HepG2 (cell line): ENCODE measurements around the gene DHX58. TPM values are rescaled to one million over a fixed set of nuclear protein-coding genes. Genes with fewer than 3 reads are reported as not detected.
A peak's percentile ranks its signal among the peaks of the same experiment; 100 is the strongest.

Experiments
- MTF1 ChIP-seq: sonication (generic); formaldehyde crosslinking; IDR thresholded peaks from 2 replicates; pipeline ENCODE4 v1.5.0; 2020; ENCODE audit warnings: missing genetic modification reagents
- MTF2 ChIP-seq: sonication (generic); formaldehyde crosslinking; IDR thresholded peaks from 2 replicates; pipeline ENCODE4 v1.5.0; 2020; ENCODE audit warnings: missing genetic modification reagents, borderline replicate concordance
- NCOR1 ChIP-seq: fragments of 200-600 bp; sonication (generic); IDR thresholded peaks from 2 replicates; pipeline ENCODE4 v1.7.0; 2017; ENCODE audit warnings: antibody characterized with exemption, low read length, borderline replicate concordance
- RORA ChIP-seq: sonication (generic); formaldehyde crosslinking; IDR thresholded peaks from 2 replicates; pipeline ENCODE4 v1.5.0; 2020; ENCODE audit warnings: mild to moderate bottlenecking, missing genetic modification reagents, moderate library complexity
- SP140L ChIP-seq: sonication (generic); formaldehyde crosslinking; IDR thresholded peaks from 2 replicates; pipeline ENCODE4 v1.4.0; 2020; ENCODE audit warnings: missing genetic modification reagents, borderline replicate concordance
- THYN1 ChIP-seq: sonication (generic); formaldehyde crosslinking; IDR thresholded peaks from 2 replicates; pipeline ENCODE4 v1.8.1; 2023; ENCODE audit warnings: low read depth, mild to moderate bottlenecking, moderate library complexity, missing genetic modification reagents, borderline replicate concordance
- XBP1 ChIP-seq: sonication (generic); formaldehyde crosslinking; IDR thresholded peaks from 2 replicates; pipeline ENCODE4 v1.5.0; 2020; ENCODE audit warnings: missing genetic modification reagents
- ZNF10 ChIP-seq: sonication (generic); formaldehyde crosslinking; IDR thresholded peaks from 2 replicates; pipeline ENCODE4 v1.4.0; 2020; ENCODE audit warnings: mild to moderate bottlenecking, low read depth, missing genetic modification reagents, borderline replicate concordance
- ZNF232 ChIP-seq: sonication (generic); formaldehyde crosslinking; IDR thresholded peaks from 2 replicates; pipeline ENCODE4 v1.4.0; 2020; ENCODE audit warnings: missing genetic modification reagents, borderline replicate concordance
- ZNF253 ChIP-seq: sonication (generic); formaldehyde crosslinking; IDR thresholded peaks from 2 replicates; pipeline ENCODE4 v1.8.0; 2022; ENCODE audit warnings: mild to moderate bottlenecking, missing genetic modification reagents, borderline replicate concordance
- ZNF350 ChIP-seq: sonication (generic); formaldehyde crosslinking; IDR thresholded peaks from 2 replicates; pipeline ENCODE4 v1.4.0; 2020; ENCODE audit warnings: mild to moderate bottlenecking, low read depth, missing genetic modification reagents, borderline replicate concordance
- ZNF615 ChIP-seq: sonication (generic); formaldehyde crosslinking; IDR thresholded peaks from 2 replicates; pipeline ENCODE4 v1.5.0; 2020; ENCODE audit warnings: mild to moderate bottlenecking, missing genetic modification reagents, borderline replicate concordance
- ZSCAN20 ChIP-seq: sonication (generic); formaldehyde crosslinking; IDR thresholded peaks from 2 replicates; pipeline ENCODE4 v1.4.0; 2020; ENCODE audit warnings: missing genetic modification reagents, mild to moderate bottlenecking, borderline replicate concordance
- polyA plus RNA-seq, 8 experiments: library from polyadenylated mRNA; depleted of rRNA in 3 of 8; stranded (reverse) in 7 of 8; unstranded in 1 of 8; fragments of >200 nt; fragmentation: Illumina TruSeq in 4 of 8; extraction: Trizol in 4 of 8; gene quantifications; 2 replicates each; pipeline versions ENCODE4 v1.2.1 to v1.2.3, GENCODE V29; 2011 to 2016; ENCODE audit warnings: low read depth in 4 of 8, missing spikeins in 1 of 8, mixed read lengths in 1 of 8; ENCODE audit not compliant: insufficient read depth in 1 of 8
- total RNA-seq, 5 experiments: library from RNA; depleted of rRNA; stranded (reverse); fragments of >200 nt; fragmentation: Illumina TruSeq; extraction: Trizol; gene quantifications; 2 replicates each; pipeline ENCODE4 v1.2.3, GENCODE V29; 2016; ENCODE audit warnings: low read depth in 1 of 5
- TF ChIP-seq, protein P1 (sequence below): sonication (generic); formaldehyde crosslinking; IDR thresholded peaks from 2 replicates; pipeline ENCODE4 v1.5.0; 2020; ENCODE audit warnings: mild to moderate bottlenecking, missing genetic modification reagents, borderline replicate concordance
- TF ChIP-seq, protein P2 (sequence below): sonication (generic); formaldehyde crosslinking; IDR thresholded peaks from 2 replicates; pipeline ENCODE4 v1.5.0; 2020; ENCODE audit warnings: missing genetic modification reagents
- TF ChIP-seq, protein P3 (sequence below): sonication (generic); formaldehyde crosslinking; IDR thresholded peaks from 2 replicates; pipeline ENCODE4 v1.4.0; 2020; ENCODE audit warnings: low read depth, mild to moderate bottlenecking, missing genetic modification reagents

Gene DHX58
- total and polyA plus RNA-seq, 2 of the 13 experiments (the other 11 are each of a cell fraction or from before 2014, with no cell fraction given): 6.7 to 7.8 TPM

DNA sequence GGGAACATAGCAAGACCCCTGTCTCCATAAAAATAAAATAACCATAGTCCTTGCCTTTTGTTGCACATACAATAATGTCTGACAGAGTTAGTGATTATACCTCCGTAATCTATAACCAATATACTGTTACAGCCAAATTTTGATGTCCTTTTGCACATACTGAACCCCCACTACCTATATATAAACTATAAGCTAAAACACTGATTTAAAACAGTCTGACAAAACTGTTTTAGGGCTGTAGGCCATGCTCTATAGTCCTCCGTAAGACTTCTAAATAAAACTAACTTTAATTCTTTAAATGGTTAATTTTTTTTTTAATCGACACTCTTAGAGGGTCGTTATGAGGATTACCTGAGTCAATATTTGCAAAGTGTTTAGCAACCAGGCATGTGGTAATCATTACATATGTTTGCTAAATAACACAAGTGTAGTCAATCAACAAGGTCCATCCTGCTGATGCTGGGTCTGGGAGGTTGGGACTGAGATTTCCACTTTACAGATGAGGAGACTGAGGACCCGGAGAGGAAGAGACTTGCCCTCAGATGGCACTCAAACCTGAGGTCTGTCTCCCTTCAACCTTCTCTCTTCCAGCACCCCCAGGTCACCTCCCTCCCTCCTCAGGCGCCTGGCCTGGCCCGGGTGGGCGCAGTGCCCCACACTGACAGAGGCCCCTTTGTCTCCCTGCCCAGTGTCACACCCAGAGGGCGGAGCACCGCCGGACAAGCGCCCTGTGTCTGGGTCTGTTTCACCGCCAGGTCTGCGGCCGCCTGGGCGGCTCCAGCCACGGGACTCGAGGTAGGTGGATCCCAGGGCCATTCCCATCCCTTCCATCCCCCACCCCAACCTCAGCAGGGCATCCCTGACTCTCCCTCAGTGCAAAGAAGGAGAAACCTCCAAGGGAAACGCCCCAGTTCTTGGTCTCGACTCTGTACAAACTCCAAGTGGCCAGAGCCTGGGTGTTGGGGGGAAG, 24.5 kb downstream of the DHX58 start (continued):
- TF ChIP-seq, protein P1, sequence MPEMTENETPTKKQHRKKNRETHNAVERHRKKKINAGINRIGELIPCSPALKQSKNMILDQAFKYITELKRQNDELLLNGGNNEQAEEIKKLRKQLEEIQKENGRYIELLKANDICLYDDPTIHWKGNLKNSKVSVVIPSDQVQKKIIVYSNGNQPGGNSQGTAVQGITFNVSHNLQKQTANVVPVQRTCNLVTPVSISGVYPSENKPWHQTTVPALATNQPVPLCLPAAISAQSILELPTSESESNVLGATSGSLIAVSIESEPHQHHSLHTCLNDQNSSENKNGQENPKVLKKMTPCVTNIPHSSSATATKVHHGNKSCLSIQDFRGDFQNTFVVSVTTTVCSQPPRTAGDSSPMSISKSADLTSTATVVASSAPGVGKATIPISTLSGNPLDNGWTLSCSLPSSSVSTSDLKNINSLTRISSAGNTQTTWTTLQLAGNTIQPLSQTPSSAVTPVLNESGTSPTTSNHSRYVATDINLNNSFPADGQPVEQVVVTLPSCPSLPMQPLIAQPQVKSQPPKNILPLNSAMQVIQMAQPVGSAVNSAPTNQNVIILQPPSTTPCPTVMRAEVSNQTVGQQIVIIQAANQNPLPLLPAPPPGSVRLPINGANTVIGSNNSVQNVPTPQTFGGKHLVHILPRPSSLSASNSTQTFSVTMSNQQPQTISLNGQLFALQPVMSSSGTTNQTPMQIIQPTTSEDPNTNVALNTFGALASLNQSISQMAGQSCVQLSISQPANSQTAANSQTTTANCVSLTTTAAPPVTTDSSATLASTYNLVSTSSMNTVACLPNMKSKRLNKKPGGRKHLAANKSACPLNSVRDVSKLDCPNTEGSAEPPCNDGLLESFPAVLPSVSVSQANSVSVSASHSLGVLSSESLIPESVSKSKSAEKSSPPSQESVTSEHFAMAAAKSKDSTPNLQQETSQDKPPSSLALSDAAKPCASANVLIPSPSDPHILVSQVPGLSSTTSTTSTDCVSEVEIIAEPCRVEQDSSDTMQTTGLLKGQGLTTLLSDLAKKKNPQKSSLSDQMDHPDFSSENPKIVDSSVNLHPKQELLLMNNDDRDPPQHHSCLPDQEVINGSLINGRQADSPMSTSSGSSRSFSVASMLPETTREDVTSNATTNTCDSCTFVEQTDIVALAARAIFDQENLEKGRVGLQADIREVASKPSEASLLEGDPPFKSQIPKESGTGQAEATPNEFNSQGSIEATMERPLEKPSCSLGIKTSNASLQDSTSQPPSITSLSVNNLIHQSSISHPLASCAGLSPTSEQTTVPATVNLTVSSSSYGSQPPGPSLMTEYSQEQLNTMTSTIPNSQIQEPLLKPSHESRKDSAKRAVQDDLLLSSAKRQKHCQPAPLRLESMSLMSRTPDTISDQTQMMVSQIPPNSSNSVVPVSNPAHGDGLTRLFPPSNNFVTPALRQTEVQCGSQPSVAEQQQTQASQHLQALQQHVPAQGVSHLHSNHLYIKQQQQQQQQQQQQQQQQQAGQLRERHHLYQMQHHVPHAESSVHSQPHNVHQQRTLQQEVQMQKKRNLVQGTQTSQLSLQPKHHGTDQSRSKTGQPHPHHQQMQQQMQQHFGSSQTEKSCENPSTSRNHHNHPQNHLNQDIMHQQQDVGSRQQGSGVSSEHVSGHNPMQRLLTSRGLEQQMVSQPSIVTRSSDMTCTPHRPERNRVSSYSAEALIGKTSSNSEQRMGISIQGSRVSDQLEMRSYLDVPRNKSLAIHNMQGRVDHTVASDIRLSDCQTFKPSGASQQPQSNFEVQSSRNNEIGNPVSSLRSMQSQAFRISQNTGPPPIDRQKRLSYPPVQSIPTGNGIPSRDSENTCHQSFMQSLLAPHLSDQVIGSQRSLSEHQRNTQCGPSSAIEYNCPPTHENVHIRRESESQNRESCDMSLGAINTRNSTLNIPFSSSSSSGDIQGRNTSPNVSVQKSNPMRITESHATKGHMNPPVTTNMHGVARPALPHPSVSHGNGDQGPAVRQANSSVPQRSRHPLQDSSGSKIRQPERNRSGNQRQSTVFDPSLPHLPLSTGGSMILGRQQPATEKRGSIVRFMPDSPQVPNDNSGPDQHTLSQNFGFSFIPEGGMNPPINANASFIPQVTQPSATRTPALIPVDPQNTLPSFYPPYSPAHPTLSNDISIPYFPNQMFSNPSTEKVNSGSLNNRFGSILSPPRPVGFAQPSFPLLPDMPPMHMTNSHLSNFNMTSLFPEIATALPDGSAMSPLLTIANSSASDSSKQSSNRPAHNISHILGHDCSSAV (CRISPR knock-in tag): no peak
- TF ChIP-seq ZNF10 (CRISPR knock-in tag) (no peak), RORA (CRISPR knock-in tag) (no peak), ZNF350 (CRISPR knock-in tag) (peak; percentile 54; the same call in 1 of the 2 replicates), THYN1 (CRISPR knock-in tag) (no peak), ZNF253 (CRISPR knock-in tag) (no peak), XBP1 (CRISPR knock-in tag) (no peak), ZNF232 (CRISPR knock-in tag) (no peak), MTF2 (CRISPR knock-in tag) (no peak), ZSCAN20 (CRISPR knock-in tag) (no peak), NCOR1 (peak; percentile 86), SP140L (CRISPR knock-in tag) (no peak), MTF1 (CRISPR knock-in tag) (no peak), ZNF615 (CRISPR knock-in tag) (no peak)
- TF ChIP-seq, protein P2, sequence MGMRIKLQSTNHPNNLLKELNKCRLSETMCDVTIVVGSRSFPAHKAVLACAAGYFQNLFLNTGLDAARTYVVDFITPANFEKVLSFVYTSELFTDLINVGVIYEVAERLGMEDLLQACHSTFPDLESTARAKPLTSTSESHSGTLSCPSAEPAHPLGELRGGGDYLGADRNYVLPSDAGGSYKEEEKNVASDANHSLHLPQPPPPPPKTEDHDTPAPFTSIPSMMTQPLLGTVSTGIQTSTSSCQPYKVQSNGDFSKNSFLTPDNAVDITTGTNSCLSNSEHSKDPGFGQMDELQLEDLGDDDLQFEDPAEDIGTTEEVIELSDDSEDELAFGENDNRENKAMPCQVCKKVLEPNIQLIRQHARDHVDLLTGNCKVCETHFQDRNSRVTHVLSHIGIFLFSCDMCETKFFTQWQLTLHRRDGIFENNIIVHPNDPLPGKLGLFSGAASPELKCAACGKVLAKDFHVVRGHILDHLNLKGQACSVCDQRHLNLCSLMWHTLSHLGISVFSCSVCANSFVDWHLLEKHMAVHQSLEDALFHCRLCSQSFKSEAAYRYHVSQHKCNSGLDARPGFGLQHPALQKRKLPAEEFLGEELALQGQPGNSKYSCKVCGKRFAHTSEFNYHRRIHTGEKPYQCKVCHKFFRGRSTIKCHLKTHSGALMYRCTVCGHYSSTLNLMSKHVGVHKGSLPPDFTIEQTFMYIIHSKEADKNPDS (CRISPR knock-in tag): no peak
- TF ChIP-seq, protein P3, sequence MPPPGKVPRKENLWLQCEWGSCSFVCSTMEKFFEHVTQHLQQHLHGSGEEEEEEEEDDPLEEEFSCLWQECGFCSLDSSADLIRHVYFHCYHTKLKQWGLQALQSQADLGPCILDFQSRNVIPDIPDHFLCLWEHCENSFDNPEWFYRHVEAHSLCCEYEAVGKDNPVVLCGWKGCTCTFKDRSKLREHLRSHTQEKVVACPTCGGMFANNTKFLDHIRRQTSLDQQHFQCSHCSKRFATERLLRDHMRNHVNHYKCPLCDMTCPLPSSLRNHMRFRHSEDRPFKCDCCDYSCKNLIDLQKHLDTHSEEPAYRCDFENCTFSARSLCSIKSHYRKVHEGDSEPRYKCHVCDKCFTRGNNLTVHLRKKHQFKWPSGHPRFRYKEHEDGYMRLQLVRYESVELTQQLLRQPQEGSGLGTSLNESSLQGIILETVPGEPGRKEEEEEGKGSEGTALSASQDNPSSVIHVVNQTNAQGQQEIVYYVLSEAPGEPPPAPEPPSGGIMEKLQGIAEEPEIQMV (CRISPR knock-in tag): no peak
